Measurements from ENCODE around the gene SPRYD7.

- TF ChIP-seq POLR2A (IDR thresholded peaks at IDR 0.05), result no peak
- no peak for TF ChIP-seq CTCF (IDR thresholded peaks at IDR 0.05)
- no peak for TF ChIP-seq EP300 (IDR thresholded peaks at IDR 0.05; ENCODE audit: low read depth)
- TF ChIP-seq POLR2AphosphoS5 (IDR thresholded peaks at IDR 0.05), result no peak
These were observed 8.4 kb downstream of the SPRYD7 start for GRCh38 chr13:49927755-49928154.
